ENCODE measurements around the gene MARCHF9. TPM values are rescaled to one million over a fixed set of nuclear protein-coding genes. Genes with fewer than 3 reads are reported as not detected.

The MARCHF9 gene
- total RNA-seq, 1 experiment from 2014 or later = 30.3 TPM

DNA sequence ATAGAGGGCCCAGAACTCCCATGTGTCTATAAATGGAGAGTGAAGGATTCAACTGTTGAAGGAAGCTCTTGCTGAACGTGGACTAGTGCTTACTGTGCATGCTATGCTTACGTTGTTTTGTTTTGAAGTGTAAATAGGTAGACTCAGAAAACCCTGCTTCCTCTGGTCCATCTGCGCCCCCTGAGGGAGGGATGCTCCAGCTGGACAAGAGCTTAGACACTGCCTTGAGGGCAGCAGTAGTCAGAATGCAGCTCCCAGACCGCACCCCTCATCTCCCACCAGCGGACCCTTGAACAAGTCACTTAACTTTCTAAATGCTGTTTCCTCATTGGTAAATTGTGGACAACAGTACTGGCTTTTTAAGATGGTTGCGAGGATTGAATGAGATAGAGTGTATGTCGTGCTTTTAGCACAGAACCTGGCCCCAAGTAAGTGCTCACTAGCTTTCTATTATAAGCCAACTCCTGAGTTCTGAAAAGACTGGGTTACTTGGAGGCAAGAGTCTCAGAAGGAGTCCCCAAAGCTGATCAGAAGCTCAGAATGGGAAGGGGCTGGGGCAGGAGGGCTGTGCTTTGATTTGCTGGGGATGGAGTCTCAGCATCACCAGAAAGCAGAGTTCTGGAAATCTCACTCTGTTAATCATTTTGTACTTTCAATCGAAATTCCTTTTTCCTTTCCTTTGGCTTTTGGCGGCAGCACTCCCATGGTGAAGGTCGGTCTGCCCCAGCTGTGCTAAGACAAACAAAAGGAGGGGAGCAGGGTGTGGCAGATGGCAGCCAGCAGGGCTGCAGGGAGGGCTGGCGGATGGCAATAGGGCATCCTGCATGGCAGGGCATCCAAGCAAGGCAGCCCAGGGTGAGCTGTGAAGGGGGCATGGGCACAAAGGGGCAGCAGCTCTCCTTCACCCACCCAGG lies 31.9 kb upstream of the MARCHF9 start:
- Histone ChIP-seq H4K20me1 (ENCODE audit: insufficient read depth, low read depth, low read length) (no peaks in the 10 kb centered on the region), H3K9me2 (replicated peaks; ENCODE audit: insufficient read depth, low read length) (no peaks in the 10 kb centered on the region), H2AFZ (ENCODE audit: low read length) (no peak overlapping the region), H3K27ac (ENCODE audit: low read length) (no peak overlapping the region), H3K36me3 (ENCODE audit: insufficient read depth, low read length) (peaks cover 10% of the 10 kb centered on the region; the same call in 1 of the 2 replicates), H3K79me2 (ENCODE audit: low read length) (no peaks in the 10 kb centered on the region), H3K4me1 (ENCODE audit: low read length) (no peaks in the 10 kb centered on the region), H3K27me3 (ENCODE audit: low read length) (no peaks in the 10 kb centered on the region), H3K4me2 (ENCODE audit: low read depth, low read length, poor library complexity, severe bottlenecking) (no peak overlapping the region), H3K9ac (ENCODE audit: low read length) (no peak overlapping the region), H3K9me3 (ENCODE audit: low read length) (no peaks in the 10 kb centered on the region), H3K4me3 (ENCODE audit: low read length) (no peak overlapping the region)
- DNase-seq = no peak

DNA sequence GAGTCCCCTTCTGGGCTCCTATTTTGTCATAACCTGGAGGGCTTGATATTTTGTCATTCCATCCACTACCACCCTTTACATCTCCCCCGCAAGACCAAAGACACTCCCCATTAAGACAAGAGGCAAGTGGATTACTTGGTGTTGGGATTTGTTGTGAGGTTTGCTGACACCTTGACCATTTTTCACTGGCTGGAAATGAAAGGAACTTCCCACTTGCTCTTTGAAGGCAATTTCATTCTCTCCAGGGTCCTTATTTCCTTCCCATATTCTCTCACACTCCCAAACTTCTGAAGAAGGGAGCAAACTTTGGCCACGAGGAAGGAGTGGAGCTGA lies 31.3 kb upstream of the MARCHF9 start:
- no peaks in the 10 kb centered on the region for H3K27me3 ChIP-seq (ENCODE audit: low read length)
- H2AFZ ChIP-seq (ENCODE audit: low read length) = no peak overlapping the region
- no peak overlapping the region for H3K4me2 ChIP-seq (ENCODE audit: low read depth, low read length, poor library complexity, severe bottlenecking)
- H3K27ac ChIP-seq (ENCODE audit: low read length) = no peak overlapping the region
- DNase-seq = no peak
- peaks cover 8% of the 10 kb centered on the region; the same call in 1 of the 2 replicates for H3K36me3 ChIP-seq (ENCODE audit: insufficient read depth, low read length)
- no peak overlapping the region for H3K4me3 ChIP-seq (ENCODE audit: low read length)
- no peaks in the 10 kb centered on the region for H4K20me1 ChIP-seq (ENCODE audit: insufficient read depth, low read depth, low read length)
- H3K4me1 ChIP-seq (ENCODE audit: low read length) = no peaks in the 10 kb centered on the region
- H3K79me2 ChIP-seq (ENCODE audit: low read length) = no peaks in the 10 kb centered on the region
- no peak overlapping the region for H3K9ac ChIP-seq (ENCODE audit: low read length)
- H3K9me2 ChIP-seq (replicated peaks; ENCODE audit: insufficient read depth, low read length) = no peaks in the 10 kb centered on the region
- H3K9me3 ChIP-seq (ENCODE audit: low read length) = no peaks in the 10 kb centered on the region

DNA sequence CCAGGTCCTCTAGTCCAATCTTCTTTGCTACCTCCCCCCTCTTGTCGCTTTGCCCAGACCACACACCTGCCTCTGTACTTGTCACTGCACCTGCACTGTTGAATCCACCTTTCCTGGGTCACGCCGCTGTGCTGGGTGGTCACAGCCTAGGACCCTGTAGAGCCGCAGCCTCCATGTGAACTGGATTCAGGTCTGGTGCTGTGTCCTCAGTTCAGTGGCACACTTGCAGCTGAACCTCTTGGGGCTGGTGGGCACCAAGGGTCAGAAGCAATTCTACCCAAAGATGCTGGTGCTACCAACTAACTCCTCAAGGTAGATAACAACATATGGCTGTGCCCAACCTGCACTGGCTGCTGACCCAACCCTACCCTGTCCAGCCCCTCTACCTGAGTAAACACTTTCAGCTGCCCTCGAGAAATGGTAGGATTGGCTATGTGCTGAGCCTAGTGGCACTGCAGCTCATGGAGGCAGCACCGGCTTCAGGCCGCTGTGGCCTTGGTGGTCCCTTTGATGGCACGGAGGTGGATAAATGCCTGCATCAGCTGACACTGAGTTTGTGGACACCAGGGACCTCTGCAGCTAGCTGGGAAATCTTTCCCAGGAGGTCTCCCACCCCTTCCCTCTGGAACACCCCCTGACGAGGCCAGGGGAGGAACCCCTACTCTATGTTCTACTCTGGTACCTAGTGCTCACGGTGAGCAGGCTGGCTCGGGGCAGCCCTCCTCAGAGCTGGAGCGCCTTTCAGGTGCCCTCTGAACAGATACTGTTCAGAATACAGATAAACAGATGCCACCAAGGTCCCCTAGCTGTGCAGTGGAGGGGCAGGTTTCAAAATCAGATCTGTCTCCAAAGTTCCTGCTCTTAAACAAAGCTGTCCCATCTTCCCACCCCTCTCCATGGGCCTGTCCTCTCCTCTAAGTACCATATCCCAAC lies 30.6 kb upstream of the MARCHF9 start:
- no peaks in the 10 kb centered on the region for H3K4me1 ChIP-seq (ENCODE audit: low read length)

DNA sequence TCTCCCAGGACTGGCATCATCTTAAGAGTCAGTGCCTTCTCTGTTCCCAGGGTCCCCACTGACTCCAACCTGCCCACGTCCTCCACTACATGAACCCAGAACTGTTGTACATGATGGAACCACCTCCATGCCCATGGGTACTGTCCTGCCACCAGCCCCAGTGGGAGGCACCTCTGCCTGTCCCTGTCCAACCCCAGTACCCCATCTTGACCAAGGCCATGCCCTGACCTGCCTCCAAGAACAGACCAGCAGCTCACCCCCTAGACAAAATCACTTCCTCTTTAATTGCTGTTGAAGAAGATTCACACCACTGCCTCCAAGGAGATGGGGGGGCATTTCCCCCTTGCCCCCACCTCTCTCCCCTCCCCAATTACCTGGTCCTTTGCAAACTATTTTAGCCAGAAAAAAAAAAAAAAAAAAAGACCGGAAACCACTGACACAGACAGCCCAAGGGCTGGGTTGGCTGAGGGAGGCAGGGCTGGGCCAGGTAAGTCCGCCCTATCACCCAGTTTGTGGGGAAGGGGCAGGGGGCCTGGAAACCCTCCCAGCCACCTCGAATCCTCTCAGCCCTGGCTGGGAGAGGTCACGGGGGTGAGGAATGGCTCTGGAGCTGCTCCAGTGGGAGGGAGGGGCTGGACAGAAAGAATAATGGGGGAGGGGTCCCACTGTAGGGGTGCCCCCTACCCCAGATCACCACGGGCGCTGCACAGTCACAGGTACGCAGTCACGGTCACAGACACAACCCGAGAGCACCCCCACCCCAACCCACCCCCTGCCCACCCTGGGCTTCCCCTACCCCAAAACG lies 29.8 kb upstream of the MARCHF9 start:
- Histone ChIP-seq H4K20me1 (ENCODE audit: insufficient read depth, low read depth, low read length) (no peaks in the 10 kb centered on the region), H3K79me2 (ENCODE audit: low read length) (no peaks in the 10 kb centered on the region), H3K9me2 (replicated peaks; ENCODE audit: insufficient read depth, low read length) (no peaks in the 10 kb centered on the region), H3K36me3 (ENCODE audit: insufficient read depth, low read length) (peaks cover 1% of the 10 kb centered on the region; the same call in 1 of the 2 replicates), H3K4me2 (ENCODE audit: low read depth, low read length, poor library complexity, severe bottlenecking) (no peak overlapping the region), H3K4me3 (ENCODE audit: low read length) (no peak overlapping the region), H2AFZ (ENCODE audit: low read length) (no peak overlapping the region), H3K4me1 (ENCODE audit: low read length) (no peaks in the 10 kb centered on the region), H3K27me3 (ENCODE audit: low read length) (no peaks in the 10 kb centered on the region), H3K9me3 (ENCODE audit: low read length) (no peaks in the 10 kb centered on the region), H3K9ac (ENCODE audit: low read length) (no peak overlapping the region), H3K27ac (ENCODE audit: low read length) (no peak overlapping the region)
- DNase-seq = no peak

More for the DNA sequence above, 30.6 kb upstream of the MARCHF9 start:
- H3K27ac ChIP-seq (ENCODE audit: low read length) = no peak overlapping the region
- H2AFZ ChIP-seq (ENCODE audit: low read length) = no peak overlapping the region
- H3K9ac ChIP-seq (ENCODE audit: low read length) = no peak overlapping the region
- H3K27me3 ChIP-seq (ENCODE audit: low read length) = no peaks in the 10 kb centered on the region
- no peaks in the 10 kb centered on the region for H3K9me3 ChIP-seq (ENCODE audit: low read length)
- H3K4me2 ChIP-seq (ENCODE audit: low read depth, low read length, poor library complexity, severe bottlenecking) = no peak overlapping the region
- no peaks in the 10 kb centered on the region for H3K79me2 ChIP-seq (ENCODE audit: low read length)
- no peaks in the 10 kb centered on the region for H3K9me2 ChIP-seq (replicated peaks; ENCODE audit: insufficient read depth, low read length)
- H3K4me3 ChIP-seq (ENCODE audit: low read length) = no peak overlapping the region
- 0 out of 2 replicates have a peak, but pooled peaks cover 5% of the 10 kb centered on the region for H3K36me3 ChIP-seq (ENCODE audit: insufficient read depth, low read length)
- no peak for DNase-seq
- no peaks in the 10 kb centered on the region for H4K20me1 ChIP-seq (ENCODE audit: insufficient read depth, low read depth, low read length)

DNA sequence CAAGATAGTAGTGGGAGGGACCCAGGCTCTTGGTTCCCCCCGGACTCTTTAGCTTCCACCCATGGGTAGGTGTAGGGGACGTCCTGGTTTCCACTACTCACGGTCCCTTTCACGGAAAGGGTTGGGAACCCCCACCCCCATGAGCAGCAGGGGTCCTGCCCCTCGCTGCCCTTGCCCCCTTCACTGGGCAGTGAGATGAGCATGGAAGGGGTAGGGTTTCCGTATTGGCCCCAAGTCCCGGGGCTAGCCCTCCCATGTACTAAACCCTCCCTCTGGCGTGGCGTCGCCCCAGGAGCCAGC lies 29.1 kb upstream of the MARCHF9 start:
- Histone ChIP-seq H3K4me1 (ENCODE audit: low read length) (no peaks in the 10 kb centered on the region), H2AFZ (ENCODE audit: low read length) (no peak overlapping the region), H3K9ac (ENCODE audit: low read length) (no peak overlapping the region), H3K9me3 (ENCODE audit: low read length) (no peaks in the 10 kb centered on the region), H3K9me2 (replicated peaks; ENCODE audit: insufficient read depth, low read length) (no peaks in the 10 kb centered on the region), H4K20me1 (ENCODE audit: insufficient read depth, low read depth, low read length) (no peaks in the 10 kb centered on the region), H3K27me3 (ENCODE audit: low read length) (no peaks in the 10 kb centered on the region), H3K27ac (ENCODE audit: low read length) (no peak overlapping the region), H3K36me3 (ENCODE audit: insufficient read depth, low read length) (peaks cover 5% of the 10 kb centered on the region; the same call in 1 of the 2 replicates), H3K4me2 (ENCODE audit: low read depth, low read length, poor library complexity, severe bottlenecking) (no peak overlapping the region), H3K79me2 (ENCODE audit: low read length) (no peaks in the 10 kb centered on the region), H3K4me3 (ENCODE audit: low read length) (no peak overlapping the region)
- no peak for DNase-seq

DNA sequence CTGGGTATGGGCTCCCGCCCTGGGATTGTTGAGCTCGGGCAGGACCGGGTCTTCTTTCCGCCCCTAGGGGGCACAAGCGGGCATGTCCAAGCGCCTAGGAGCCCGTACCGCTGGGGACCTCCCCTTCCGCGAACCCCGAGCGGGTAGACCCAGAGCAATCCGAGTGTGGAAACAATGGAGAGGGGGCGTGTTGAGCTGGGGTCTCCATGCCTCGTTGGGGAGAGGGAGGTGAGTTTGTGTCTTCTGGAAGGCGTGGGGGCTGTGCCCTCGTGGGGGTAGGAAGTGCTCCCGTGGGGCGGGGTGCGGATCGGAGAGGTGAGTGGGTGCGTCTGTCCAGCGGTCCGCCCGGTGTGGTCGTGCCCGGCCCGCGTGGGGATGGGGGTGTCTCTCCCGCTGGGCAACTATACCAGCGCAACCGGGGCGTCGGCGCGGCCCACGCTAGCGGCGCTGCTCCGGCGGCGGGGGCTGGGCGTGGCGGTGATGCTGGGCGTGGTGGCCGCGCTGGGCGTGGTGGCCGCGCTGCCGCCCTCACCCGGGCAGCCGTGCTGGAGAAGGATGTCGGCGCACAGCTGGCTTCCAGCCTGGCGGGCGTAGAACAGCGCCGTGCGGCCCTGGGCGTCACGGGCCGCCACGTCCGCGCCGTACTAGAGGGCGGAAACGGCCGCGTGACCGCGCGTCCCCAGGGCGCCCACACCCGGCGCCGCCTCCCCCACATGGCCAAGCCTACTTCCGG lies 28.6 kb upstream of the MARCHF9 start:
- no peak for DNase-seq
- no peaks in the 10 kb centered on the region for H4K20me1 ChIP-seq (ENCODE audit: insufficient read depth, low read depth, low read length)
- no peak overlapping the region for H3K4me2 ChIP-seq (ENCODE audit: low read depth, low read length, poor library complexity, severe bottlenecking)
- H3K9me3 ChIP-seq (ENCODE audit: low read length) = no peaks in the 10 kb centered on the region
- H3K4me3 ChIP-seq (ENCODE audit: low read length) = no peak overlapping the region
- H3K36me3 ChIP-seq (ENCODE audit: insufficient read depth, low read length) = peaks cover 5% of the 10 kb centered on the region; the same call in 1 of the 2 replicates
- no peaks in the 10 kb centered on the region for H3K9me2 ChIP-seq (replicated peaks; ENCODE audit: insufficient read depth, low read length)
- no peaks in the 10 kb centered on the region for H3K27me3 ChIP-seq (ENCODE audit: low read length)
- no peak overlapping the region for H2AFZ ChIP-seq (ENCODE audit: low read length)
- no peaks in the 10 kb centered on the region for H3K79me2 ChIP-seq (ENCODE audit: low read length)
- H3K9ac ChIP-seq (ENCODE audit: low read length) = no peak overlapping the region
- no peaks in the 10 kb centered on the region for H3K4me1 ChIP-seq (ENCODE audit: low read length)
- no peak overlapping the region for H3K27ac ChIP-seq (ENCODE audit: low read length)

DNA sequence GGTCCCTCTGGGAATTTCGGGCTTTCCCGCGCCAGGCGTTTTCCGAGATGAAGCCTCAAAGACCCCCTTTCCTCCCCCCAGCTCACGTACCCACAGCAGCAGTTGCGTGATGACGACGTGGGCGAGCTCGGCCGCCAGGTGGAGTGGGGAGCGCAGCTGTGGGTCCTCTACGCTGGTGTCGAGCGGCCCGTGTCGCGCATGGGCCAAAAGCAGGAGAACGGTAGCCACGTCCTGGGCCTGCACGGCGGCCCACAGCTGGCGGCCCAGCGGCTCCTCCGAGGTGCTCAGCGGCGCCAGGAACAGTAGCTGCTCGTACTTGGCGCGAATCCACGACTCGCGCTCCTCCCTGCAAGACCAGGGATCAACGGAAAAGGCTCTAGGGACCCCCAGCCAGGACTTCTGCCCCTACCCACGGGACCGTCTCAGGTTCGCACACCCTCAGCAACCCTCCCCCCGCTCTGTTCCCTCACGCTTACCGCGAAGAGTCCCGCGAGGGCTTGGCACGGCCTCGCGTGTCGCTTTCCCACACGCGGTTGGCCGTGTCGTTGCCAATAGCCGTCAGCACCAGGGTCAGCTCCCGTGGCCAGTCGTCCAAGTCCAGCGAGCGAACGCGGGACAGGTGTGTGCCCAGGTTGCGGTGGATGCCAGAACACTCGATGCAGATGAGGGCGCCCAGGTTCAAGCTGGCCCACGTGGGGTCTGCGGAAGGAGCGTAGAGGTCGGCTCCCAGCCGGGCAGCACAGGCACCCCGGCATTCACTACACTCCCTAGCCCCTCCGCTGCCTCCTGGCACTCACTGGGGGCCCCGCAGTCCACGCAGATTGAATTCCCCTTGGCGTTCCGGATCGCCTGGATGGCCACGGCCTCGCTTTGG lies 27.8 kb upstream of the MARCHF9 start:
- H3K4me1 ChIP-seq (ENCODE audit: low read length) = no peaks in the 10 kb centered on the region
- no peak overlapping the region for H3K9ac ChIP-seq (ENCODE audit: low read length)
- no peaks in the 10 kb centered on the region for H3K79me2 ChIP-seq (ENCODE audit: low read length)
- no peak overlapping the region for H2AFZ ChIP-seq (ENCODE audit: low read length)
- H4K20me1 ChIP-seq (ENCODE audit: insufficient read depth, low read depth, low read length) = no peaks in the 10 kb centered on the region
- H3K27ac ChIP-seq (ENCODE audit: low read length) = no peak overlapping the region
- peaks cover 5% of the 10 kb centered on the region; the same call in 1 of the 2 replicates for H3K36me3 ChIP-seq (ENCODE audit: insufficient read depth, low read length)
- no peaks in the 10 kb centered on the region for H3K27me3 ChIP-seq (ENCODE audit: low read length)
- H3K4me2 ChIP-seq (ENCODE audit: low read depth, low read length, poor library complexity, severe bottlenecking) = no peak overlapping the region
- H3K9me2 ChIP-seq (replicated peaks; ENCODE audit: insufficient read depth, low read length) = no peaks in the 10 kb centered on the region
- no peak overlapping the region for H3K4me3 ChIP-seq (ENCODE audit: low read length)
- H3K9me3 ChIP-seq (ENCODE audit: low read length) = no peaks in the 10 kb centered on the region
- DNase-seq = no peak
